ENCODE measurements around the gene TTYH1. TPM values are rescaled to one million over a fixed set of nuclear protein-coding genes. Genes with fewer than 3 reads are reported as not detected.

Gene TTYH1
- total RNA-seq, 1 experiment from 2014 or later: 0.62 TPM

DNA sequence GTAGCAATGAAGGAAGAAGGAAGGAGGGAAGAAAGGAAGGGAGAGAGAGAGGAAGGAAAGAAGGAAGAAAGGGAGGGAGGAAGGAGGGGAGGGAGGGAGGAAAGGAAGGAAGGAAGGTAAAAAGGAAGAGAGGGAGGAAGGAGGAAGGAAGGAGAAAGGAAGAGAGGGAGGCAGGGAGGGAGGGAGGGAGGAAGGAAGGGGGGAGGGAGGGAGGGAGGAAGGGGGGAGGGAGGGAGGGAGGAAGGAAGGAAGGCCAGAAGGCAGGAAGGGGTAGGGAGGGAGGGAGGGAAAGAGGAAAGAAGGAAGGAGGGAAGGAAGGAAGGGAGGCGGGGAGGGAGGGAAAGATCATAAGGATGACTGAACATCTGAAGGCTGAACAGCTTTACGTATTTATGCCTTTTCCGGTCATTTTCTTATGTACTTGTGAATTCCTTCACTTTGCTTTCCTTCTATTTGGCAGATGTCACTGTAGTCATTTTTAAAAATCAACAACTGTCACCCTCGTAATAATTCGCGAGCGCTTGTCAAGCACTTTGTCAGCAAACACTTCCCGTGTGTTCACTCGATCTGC lies 6.7 kb upstream of the TTYH1 start:
- Histone ChIP-seq H3K36me3 (ENCODE audit: control insufficient read depth, insufficient read depth, low read length) (no peaks in the 10 kb centered on the region), H3K27ac (ENCODE audit: low read length) (no peak overlapping the region), H3K27me3 (ENCODE audit: control insufficient read depth, insufficient read depth, low read length) (peaks cover 6% of the 10 kb centered on the region), H3K4me3 (ENCODE audit: low read depth in 2 of 2, low read length in 2 of 2) (no peak overlapping the region), H3K4me1 (ENCODE audit: control insufficient read depth, insufficient read depth, low read length) (no peaks in the 10 kb centered on the region), H3K9me3 (ENCODE audit: control insufficient read depth, insufficient read depth, low read depth, low read length) (no peaks in the 10 kb centered on the region)
- DNase-seq (ENCODE audit: low read depth, low spot score): no peak
- POLR2A ChIA-PET: no interaction called here
- CTCF ChIA-PET: no interaction called here
- intact Hi-C loops (cut with micrococcal nuclease; ENCODE audit: unreplicated experiment) (no loop called here), in situ Hi-C loops (cut with HindIII; ENCODE audit: low pct_unique_long_range_greater_than_20kb, low sequenced_read_pairs) (no loop called here)
- ATAC-seq: no peak
- no TSS peak for BruUV-seq (replicated peaks)
- TF ChIP-seq, protein P1, sequence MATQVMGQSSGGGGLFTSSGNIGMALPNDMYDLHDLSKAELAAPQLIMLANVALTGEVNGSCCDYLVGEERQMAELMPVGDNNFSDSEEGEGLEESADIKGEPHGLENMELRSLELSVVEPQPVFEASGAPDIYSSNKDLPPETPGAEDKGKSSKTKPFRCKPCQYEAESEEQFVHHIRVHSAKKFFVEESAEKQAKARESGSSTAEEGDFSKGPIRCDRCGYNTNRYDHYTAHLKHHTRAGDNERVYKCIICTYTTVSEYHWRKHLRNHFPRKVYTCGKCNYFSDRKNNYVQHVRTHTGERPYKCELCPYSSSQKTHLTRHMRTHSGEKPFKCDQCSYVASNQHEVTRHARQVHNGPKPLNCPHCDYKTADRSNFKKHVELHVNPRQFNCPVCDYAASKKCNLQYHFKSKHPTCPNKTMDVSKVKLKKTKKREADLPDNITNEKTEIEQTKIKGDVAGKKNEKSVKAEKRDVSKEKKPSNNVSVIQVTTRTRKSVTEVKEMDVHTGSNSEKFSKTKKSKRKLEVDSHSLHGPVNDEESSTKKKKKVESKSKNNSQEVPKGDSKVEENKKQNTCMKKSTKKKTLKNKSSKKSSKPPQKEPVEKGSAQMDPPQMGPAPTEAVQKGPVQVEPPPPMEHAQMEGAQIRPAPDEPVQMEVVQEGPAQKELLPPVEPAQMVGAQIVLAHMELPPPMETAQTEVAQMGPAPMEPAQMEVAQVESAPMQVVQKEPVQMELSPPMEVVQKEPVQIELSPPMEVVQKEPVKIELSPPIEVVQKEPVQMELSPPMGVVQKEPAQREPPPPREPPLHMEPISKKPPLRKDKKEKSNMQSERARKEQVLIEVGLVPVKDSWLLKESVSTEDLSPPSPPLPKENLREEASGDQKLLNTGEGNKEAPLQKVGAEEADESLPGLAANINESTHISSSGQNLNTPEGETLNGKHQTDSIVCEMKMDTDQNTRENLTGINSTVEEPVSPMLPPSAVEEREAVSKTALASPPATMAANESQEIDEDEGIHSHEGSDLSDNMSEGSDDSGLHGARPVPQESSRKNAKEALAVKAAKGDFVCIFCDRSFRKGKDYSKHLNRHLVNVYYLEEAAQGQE (IDR thresholded peaks at IDR 0.05; ENCODE audit: insufficient read depth in 1 of 2, low read depth in 2 of 2, low read length in 1 of 2): no peak
- no peak for TF ChIP-seq TCF7L2 (IDR thresholded peaks at IDR 0.05; ENCODE audit: low read depth, low read length)
- TF ChIP-seq SIN3A (IDR thresholded peaks at IDR 0.05; ENCODE audit: borderline replicate concordance, insufficient read depth, low read depth, low read length): no peak
- TF ChIP-seq CTCF (IDR thresholded peaks at IDR 0.05): no peak
- no peak for TF ChIP-seq POLR2AphosphoS5 (IDR thresholded peaks at IDR 0.05; ENCODE audit: low read depth, low read length)

DNA sequence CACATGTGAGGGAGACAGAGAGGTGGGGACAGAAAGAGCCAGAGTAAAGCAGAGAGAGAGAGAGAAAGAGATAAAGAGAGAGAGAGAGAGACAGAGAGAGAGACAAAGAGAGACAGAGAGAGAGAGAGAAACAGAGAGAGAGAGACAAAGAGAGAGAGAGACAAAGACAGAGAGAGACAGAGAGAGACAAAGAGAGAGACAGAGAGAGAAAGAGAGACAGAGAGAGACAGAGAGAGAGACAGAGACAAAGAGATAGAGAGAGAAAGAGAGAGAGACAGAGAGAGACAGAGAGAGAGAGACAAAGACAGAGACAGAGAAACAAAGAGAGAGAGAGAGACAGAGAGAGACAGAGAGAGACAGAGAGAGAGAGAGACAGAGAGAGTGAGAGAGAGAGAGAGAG lies 4.2 kb upstream of the TTYH1 start:
- peaks cover 8% of the 10 kb centered on the region for H3K27me3 ChIP-seq (ENCODE audit: control insufficient read depth, insufficient read depth, low read length)
- ChIA-PET POLR2A (interaction anchor here (0.6 kb wide), 2 partner anchors 36 to 1010 kb away, joined by 3 to 6 read pairs; no protein-coding TSS in a partner anchor), CTCF (no interaction called here)
- BruUV-seq (replicated peaks): no TSS peak
- no peak overlapping the region for H3K27ac ChIP-seq (ENCODE audit: low read length)
- intact Hi-C loops (cut with micrococcal nuclease; ENCODE audit: unreplicated experiment): no loop called here
- ATAC-seq (no peak), DNase-seq (ENCODE audit: low read depth, low spot score) (no peak)
- no peak overlapping the region for H3K4me3 ChIP-seq (ENCODE audit: low read depth in 2 of 2, low read length in 2 of 2)
- TF ChIP-seq TCF7L2 (IDR thresholded peaks at IDR 0.05; ENCODE audit: low read depth, low read length): no peak
- no peak for TF ChIP-seq POLR2AphosphoS5 (IDR thresholded peaks at IDR 0.05; ENCODE audit: low read depth, low read length)
- TF ChIP-seq, protein P1 (IDR thresholded peaks at IDR 0.05; ENCODE audit: insufficient read depth in 1 of 2, low read depth in 2 of 2, low read length in 1 of 2): no peak
- TF ChIP-seq SIN3A (IDR thresholded peaks at IDR 0.05; ENCODE audit: borderline replicate concordance, insufficient read depth, low read depth, low read length): no peak
- TF ChIP-seq CTCF (IDR thresholded peaks at IDR 0.05): no peak
- no peaks in the 10 kb centered on the region for H3K9me3 ChIP-seq (ENCODE audit: control insufficient read depth, insufficient read depth, low read depth, low read length)
- H3K36me3 ChIP-seq (ENCODE audit: control insufficient read depth, insufficient read depth, low read length): no peaks in the 10 kb centered on the region
- peaks cover under 1% of the 10 kb centered on the region; the same call in 1 of the 2 replicates for H3K4me1 ChIP-seq (ENCODE audit: control insufficient read depth, insufficient read depth, low read length)
- in situ Hi-C loops (cut with HindIII; ENCODE audit: low pct_unique_long_range_greater_than_20kb, low sequenced_read_pairs): no loop called here
